Measurements from ENCODE around the gene MON2. TPM values are rescaled to one million over a fixed set of nuclear protein-coding genes. Genes with fewer than 3 reads are reported as not detected.

MON2 gene
- total and polyA plus RNA-seq, 2 donors (not counting 3 experiments of a cell fraction or from before 2014, with no cell fraction given), result 8.9 to 41.8 TPM

DNA sequence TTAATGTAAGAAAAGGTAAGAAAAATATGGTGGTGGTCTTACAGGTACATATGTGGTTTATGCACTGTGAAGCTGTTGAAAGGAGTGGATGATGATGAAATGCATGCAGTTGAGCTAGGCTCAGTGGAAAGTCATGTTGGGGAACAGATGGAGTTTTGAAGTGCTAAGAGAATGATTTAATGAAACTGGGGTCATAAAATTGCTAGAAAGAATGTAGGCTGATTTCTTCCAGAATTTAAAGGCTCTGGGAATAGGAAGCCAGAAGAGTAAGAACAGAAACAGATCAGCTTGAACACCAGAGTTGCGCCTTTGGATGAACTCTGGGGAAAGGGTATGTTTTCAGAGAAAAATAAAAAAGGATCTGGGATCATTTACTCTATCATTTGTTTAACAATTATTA is 146.5 kb downstream of the MON2 start:
- H3K9me1 ChIP-seq (replicated peaks; ENCODE audit: control insufficient read depth, extremely low read depth, insufficient read depth, low read length), result no peaks in the 10 kb centered on the region
- intact Hi-C loops (cut with micrococcal nuclease) (no loop called here), dilution Hi-C loops (cut with MboI; ENCODE audit: extremely low pct_ligation_motif_present, low sequenced_read_pairs) (loop anchor here (25.0 kb wide), 1 partner anchor 174 kb away; no protein-coding TSS in a partner anchor)
- peaks cover 12% of the 10 kb centered on the region for H3K79me2 ChIP-seq (ENCODE audit: control insufficient read depth, insufficient read depth, low read length)
- H3K27me3 ChIP-seq (ENCODE audit: control insufficient read depth in 2 of 2, insufficient read depth in 2 of 2, low read length in 2 of 2), result no peaks in the 10 kb centered on the region
- no peak for TF ChIP-seq FOS (IDR thresholded peaks at IDR 0.05; ENCODE audit: borderline replicate concordance, insufficient read depth, low read length)
- TF ChIP-seq GATA2 (IDR thresholded peaks at IDR 0.05; ENCODE audit: insufficient read depth, insufficient read length, low read depth, low read length), result no peak
- no peak for TF ChIP-seq EZH2 (IDR thresholded peaks at IDR 0.05; ENCODE audit: borderline replicate concordance, low read depth, low read length, severe bottlenecking)
- no peak for TF ChIP-seq POLR2AphosphoS5 (IDR thresholded peaks at IDR 0.05; ENCODE audit: insufficient read depth, low read depth, low read length)
- no peak for TF ChIP-seq JUN (IDR thresholded peaks at IDR 0.05; ENCODE audit: borderline replicate concordance, insufficient read depth, insufficient read length, low read depth)
- TF ChIP-seq POLR2A (IDR thresholded peaks at IDR 0.05; ENCODE audit: low read depth, low read length), result no peak
- TF ChIP-seq, protein P1, sequence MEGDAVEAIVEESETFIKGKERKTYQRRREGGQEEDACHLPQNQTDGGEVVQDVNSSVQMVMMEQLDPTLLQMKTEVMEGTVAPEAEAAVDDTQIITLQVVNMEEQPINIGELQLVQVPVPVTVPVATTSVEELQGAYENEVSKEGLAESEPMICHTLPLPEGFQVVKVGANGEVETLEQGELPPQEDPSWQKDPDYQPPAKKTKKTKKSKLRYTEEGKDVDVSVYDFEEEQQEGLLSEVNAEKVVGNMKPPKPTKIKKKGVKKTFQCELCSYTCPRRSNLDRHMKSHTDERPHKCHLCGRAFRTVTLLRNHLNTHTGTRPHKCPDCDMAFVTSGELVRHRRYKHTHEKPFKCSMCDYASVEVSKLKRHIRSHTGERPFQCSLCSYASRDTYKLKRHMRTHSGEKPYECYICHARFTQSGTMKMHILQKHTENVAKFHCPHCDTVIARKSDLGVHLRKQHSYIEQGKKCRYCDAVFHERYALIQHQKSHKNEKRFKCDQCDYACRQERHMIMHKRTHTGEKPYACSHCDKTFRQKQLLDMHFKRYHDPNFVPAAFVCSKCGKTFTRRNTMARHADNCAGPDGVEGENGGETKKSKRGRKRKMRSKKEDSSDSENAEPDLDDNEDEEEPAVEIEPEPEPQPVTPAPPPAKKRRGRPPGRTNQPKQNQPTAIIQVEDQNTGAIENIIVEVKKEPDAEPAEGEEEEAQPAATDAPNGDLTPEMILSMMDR (IDR thresholded peaks at IDR 0.05; ENCODE audit: extremely low read depth in 1 of 2, insufficient read depth in 1 of 2, low read depth in 1 of 2, low read length in 2 of 2), result no peak
- TF ChIP-seq MYC (IDR thresholded peaks at IDR 0.05; ENCODE audit: low read depth, low read length), result no peak
- ChIA-PET CTCF (interaction anchor here (0.5 to 1.4 kb wide), 3 partner anchors 13 to 45 kb away, joined by 3 to 4 read pairs (median 4); no protein-coding TSS in a partner anchor), POLR2A (interaction anchor here (1.0 kb wide), 1 partner anchor 10 kb away, joined by 3 read pairs; no protein-coding TSS in a partner anchor)
- H3K4me3 ChIP-seq (replicated peaks in 1 of 3; ENCODE audit: insufficient read depth in 1 of 3, low read depth in 1 of 3, low read length in 3 of 3), result no peak overlapping the region
- FAIRE-seq (no peak), DNase-seq (ENCODE audit: low read depth, low spot score) (no peak)
- H3K27ac ChIP-seq (ENCODE audit: insufficient read depth, low read depth, low read length), result no peak overlapping the region
- no peaks in the 10 kb centered on the region for H3K36me3 ChIP-seq (ENCODE audit: control insufficient read depth in 2 of 2, extremely low read depth in 1 of 2, insufficient read depth in 2 of 2, low read length in 2 of 2)
- no peak overlapping the region for H2AFZ ChIP-seq (ENCODE audit: low read depth, low read length)
- no peak overlapping the region for H3K9ac ChIP-seq (replicated peaks; ENCODE audit: extremely low read depth, insufficient read depth, low read length)
- peaks cover 6% of the 10 kb centered on the region for H3K4me1 ChIP-seq (ENCODE audit: control insufficient read depth, extremely low read depth, insufficient read depth, low read length)
- H3K9me3 ChIP-seq (replicated peaks; ENCODE audit: control insufficient read depth, insufficient read depth, low read length), result no peaks in the 10 kb centered on the region
- BruUV-seq (replicated peaks), result no TSS peak
- H3K4me2 ChIP-seq (ENCODE audit: insufficient read depth, low read length), result no peak overlapping the region
- no peaks in the 10 kb centered on the region for H4K20me1 ChIP-seq (replicated peaks; ENCODE audit: control insufficient read depth, extremely low read depth, insufficient read depth, low read length)

Data from endothelial cell of umbilical vein (primary cell).